GM21447 (cell line): Measurements from ENCODE around the gene ARHGEF28.

Source experiments
- ATAC-seq: cut with Tn5 transposase; IDR thresholded peaks from one replicate; pipeline ENCODE4 v1.9.1; 2021; ENCODE audit not compliant: unreplicated experiment

Gene ARHGEF28

DNA sequence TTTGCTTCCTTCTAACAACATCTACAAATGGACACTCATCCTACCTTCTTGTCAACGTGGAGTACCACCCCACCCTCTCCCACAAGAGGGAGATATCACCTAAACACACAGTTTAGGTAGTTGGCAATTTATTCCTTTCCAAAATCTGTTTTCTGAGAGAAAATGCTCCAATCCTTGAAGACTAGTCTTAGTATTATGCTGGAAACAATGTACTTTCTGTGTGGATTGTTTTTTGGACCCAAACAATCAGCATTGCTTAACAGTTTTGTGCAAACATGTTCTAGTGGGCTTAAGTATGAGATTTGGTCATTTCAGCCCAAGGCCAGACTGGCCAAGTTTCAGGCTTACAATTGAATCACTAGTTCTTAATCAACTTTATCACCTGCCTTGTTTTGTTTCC is 359.1 kb downstream of the ARHGEF28 start:
- no peak for ATAC-seq

DNA sequence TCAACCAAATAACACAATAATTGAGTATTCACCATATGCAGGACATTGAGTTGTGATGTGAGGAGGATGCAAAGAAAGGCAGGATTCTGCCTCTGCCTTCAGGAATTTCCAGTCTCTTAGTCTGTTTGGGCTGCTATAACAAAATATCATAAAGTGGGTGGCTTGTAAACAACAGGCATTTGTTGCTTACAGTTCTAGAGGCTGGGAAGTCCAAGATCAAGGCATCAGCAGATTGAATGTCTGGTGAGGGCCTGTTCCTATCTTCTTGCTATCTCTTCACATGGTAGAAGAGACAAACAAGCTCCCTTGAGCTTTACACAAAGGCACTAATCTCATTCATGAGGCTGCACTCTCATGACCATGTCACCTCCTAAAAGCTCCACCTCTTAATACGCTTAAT is 360.7 kb downstream of the ARHGEF28 start:
- no peak for ATAC-seq

DNA sequence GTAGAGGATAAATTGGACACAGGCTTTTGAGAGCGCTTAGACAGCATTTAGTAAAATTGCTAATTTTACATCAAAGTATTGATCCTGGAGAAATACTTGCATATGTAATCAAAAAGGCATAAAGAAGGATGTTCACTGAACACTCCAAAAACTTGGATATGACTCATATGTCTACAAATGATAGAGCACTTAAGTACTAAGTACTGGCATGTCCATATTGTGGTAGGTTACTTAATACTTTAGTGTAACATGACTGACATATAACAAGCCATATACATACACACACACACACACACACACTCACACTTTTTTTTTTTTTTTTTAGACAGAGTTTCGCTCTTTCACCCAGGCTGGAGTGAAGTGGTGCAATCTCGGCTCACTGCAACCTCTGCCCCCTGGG is 361.9 kb downstream of the ARHGEF28 start:
- ATAC-seq = no peak

DNA sequence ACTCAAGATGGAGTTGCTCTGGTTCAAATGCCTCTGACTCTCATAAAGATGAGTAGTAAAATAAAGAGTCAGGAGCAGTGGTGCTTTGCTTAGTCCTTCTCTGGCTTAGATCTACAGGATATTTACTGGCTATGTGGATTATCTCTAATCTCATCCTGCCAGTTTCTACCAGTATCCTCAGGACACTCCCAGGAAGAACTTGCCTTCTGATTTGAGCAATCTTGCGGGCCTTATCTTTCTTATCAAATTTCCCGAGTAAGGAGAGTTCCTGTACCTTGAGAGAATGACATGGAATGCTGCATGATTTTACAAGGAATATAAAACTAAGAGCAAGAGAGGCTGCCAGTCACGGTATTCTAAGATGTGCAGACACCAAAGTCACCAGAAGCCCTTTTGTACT is 364.0 kb downstream of the ARHGEF28 start:
- no peak for ATAC-seq
